ENCODE results near the gene KCTD5.
A peak's percentile ranks its signal among the peaks of the same experiment; 100 is the strongest.
"Not testable (repeated sequence)": the region's sequence is repeated elsewhere in the genome, so short reads cannot be mapped to it uniquely, and the experiment has no call there.

- peak; percentile 9 for TF ChIP-seq POLR2A (IDR thresholded peaks at IDR 0.05; ENCODE audit: low read length)
- TF ChIP-seq GATA1 (IDR thresholded peaks at IDR 0.05; ENCODE audit: low read depth, low read length): not testable (repeated sequence)
Measured at GRCh38 chr16:2660014-2660662, 22.2 kb upstream of the KCTD5 start.
